ENCODE measurements around the gene TMEM50A.
"Not testable (repeated sequence)": the region's sequence is repeated elsewhere in the genome, so short reads cannot be mapped to it uniquely, and the experiment has no call there.

TMEM50A gene

GRCh38 chr1:25387096-25387495, 49.0 kb downstream of the TMEM50A start:
- DNase-seq (ENCODE audit: low read depth in 2 of 2): not testable (repeated sequence)

GRCh38 chr1:25388691-25389090, 50.6 kb downstream of the TMEM50A start:
- DNase-seq (ENCODE audit: low read depth in 2 of 2): not testable (repeated sequence)

GRCh38 chr1:25389721-25390120, 51.6 kb downstream of the TMEM50A start:
- not testable (repeated sequence) for DNase-seq (ENCODE audit: low read depth in 2 of 2)

- no peak for DNase-seq (ENCODE audit: low read depth in 2 of 2)
Measured at GRCh38 chr1:25392841-25393240, 54.7 kb downstream of the TMEM50A start.

- DNase-seq (ENCODE audit: low read depth in 2 of 2): not testable (repeated sequence)
Measured at GRCh38 chr1:25397549-25397948, 59.4 kb downstream of the TMEM50A start.

- DNase-seq (ENCODE audit: low read depth in 2 of 2): not testable (repeated sequence)
Measured at GRCh38 chr1:25398079-25398478, 59.9 kb downstream of the TMEM50A start.

- DNase-seq (ENCODE audit: low read depth in 2 of 2): not testable (repeated sequence)
Measured at GRCh38 chr1:25402947-25403803, 65.0 kb downstream of the TMEM50A start.

- not testable (repeated sequence) for DNase-seq (ENCODE audit: low read depth in 2 of 2)
Measured at GRCh38 chr1:25405731-25406305, 67.7 kb downstream of the TMEM50A start.

GRCh38 chr1:25409641-25410427, 71.7 kb downstream of the TMEM50A start:
- DNase-seq (ENCODE audit: low read depth in 2 of 2): not testable (repeated sequence)
